ENCODE measurements around the gene COL23A1. TPM values are rescaled to one million over a fixed set of nuclear protein-coding genes. Genes with fewer than 3 reads are reported as not detected.

The COL23A1 gene
- polyA plus RNA-seq, 3 donors = 0.11 to 0.21 TPM; not detected in 1

DNA sequence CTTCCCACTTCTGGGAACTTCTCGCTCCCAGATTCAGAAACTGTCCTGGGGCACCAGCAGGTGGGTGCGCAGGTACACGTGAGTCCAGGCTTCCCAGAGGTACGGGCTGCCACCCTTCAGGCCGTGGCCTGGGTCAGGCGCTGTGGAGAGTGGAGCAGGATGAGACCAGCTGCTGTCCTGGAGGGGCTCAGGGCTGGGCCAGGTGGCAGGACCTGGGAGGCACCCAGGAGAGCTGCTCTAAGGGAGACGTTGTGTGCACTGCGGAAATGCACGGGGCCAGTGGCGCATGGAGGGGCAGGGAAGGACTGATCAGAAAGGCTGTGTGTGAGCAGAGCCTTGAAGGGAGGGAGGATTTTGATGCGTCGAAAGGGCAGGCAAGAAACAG lies 222.5 kb downstream of the COL23A1 start:
- no peaks in the 10 kb centered on the region for H3K36me3 Mint-ChIP-seq
- Histone ChIP-seq H3K9me3 (replicated peaks in 1 of 2; ENCODE audit: control insufficient read depth in 1 of 2, insufficient read depth in 1 of 2, low read length in 2 of 2) (peaks cover 6 to 36% of the 10 kb centered on the region in 2 donors), H3K27ac (ENCODE audit: low read depth in 1 of 2, low read length in 2 of 2) (no peak overlapping the region), H3K79me2 (ENCODE audit: insufficient read depth, low read length) (no peaks in the 10 kb centered on the region), H4K20me1 (ENCODE audit: insufficient read depth, low read length) (no peaks in the 10 kb centered on the region), H3K36me3 (replicated peaks in 1 of 2; ENCODE audit: control insufficient read depth in 1 of 2, insufficient read depth in 2 of 2, low read length in 2 of 2) (no peaks in the 10 kb centered on the region), H3K4me1 (ENCODE audit: control insufficient read depth in 1 of 2, insufficient read depth in 2 of 2, low read length in 2 of 2) (peaks cover 13 to 14% of the 10 kb centered on the region in 2 donors), H3K9ac (ENCODE audit: insufficient read depth, low read length, poor library complexity, severe bottlenecking) (no peak overlapping the region), H3K27me3 (ENCODE audit: control insufficient read depth in 2 of 2, insufficient read depth in 2 of 2, low read length in 2 of 2) (no peaks in the 10 kb centered on the region), H2AFZ (ENCODE audit: insufficient read depth, low read depth, low read length, poor library complexity, severe bottlenecking) (no peak overlapping the region), H3K4me2 (replicated peaks; ENCODE audit: extremely low read depth, low read length, poor library complexity, severe bottlenecking) (no peak overlapping the region), H3K4me3 (replicated peaks in 1 of 3; ENCODE audit: low read depth in 2 of 3, low read length in 3 of 3) (no peak overlapping the region)
- peaks cover 11% of the 10 kb centered on the region for H3K4me1 Mint-ChIP-seq
- 94% methylated on average over 12 of the region's 12 CpGs for WGBS (ENCODE audit: insufficient coverage)
- intact Hi-C loops (cut with micrococcal nuclease) = no loop called here
- H3K9me3 Mint-ChIP-seq = peaks cover 19 to 33% (median 30%) of the 10 kb centered on the region in 7 donors
- DNase-seq = no peak
- H3K4me3 Mint-ChIP-seq = no peak overlapping the region
- TF ChIP-seq, protein P1, sequence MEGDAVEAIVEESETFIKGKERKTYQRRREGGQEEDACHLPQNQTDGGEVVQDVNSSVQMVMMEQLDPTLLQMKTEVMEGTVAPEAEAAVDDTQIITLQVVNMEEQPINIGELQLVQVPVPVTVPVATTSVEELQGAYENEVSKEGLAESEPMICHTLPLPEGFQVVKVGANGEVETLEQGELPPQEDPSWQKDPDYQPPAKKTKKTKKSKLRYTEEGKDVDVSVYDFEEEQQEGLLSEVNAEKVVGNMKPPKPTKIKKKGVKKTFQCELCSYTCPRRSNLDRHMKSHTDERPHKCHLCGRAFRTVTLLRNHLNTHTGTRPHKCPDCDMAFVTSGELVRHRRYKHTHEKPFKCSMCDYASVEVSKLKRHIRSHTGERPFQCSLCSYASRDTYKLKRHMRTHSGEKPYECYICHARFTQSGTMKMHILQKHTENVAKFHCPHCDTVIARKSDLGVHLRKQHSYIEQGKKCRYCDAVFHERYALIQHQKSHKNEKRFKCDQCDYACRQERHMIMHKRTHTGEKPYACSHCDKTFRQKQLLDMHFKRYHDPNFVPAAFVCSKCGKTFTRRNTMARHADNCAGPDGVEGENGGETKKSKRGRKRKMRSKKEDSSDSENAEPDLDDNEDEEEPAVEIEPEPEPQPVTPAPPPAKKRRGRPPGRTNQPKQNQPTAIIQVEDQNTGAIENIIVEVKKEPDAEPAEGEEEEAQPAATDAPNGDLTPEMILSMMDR (IDR thresholded peaks at IDR 0.05) = no peak
- H3K27ac Mint-ChIP-seq = no peak overlapping the region
- peaks cover 1 to 5% (median 2%) of the 10 kb centered on the region in 3 donors for H3K27me3 Mint-ChIP-seq (ENCODE audit: low read depth in 3 of 3)

DNA sequence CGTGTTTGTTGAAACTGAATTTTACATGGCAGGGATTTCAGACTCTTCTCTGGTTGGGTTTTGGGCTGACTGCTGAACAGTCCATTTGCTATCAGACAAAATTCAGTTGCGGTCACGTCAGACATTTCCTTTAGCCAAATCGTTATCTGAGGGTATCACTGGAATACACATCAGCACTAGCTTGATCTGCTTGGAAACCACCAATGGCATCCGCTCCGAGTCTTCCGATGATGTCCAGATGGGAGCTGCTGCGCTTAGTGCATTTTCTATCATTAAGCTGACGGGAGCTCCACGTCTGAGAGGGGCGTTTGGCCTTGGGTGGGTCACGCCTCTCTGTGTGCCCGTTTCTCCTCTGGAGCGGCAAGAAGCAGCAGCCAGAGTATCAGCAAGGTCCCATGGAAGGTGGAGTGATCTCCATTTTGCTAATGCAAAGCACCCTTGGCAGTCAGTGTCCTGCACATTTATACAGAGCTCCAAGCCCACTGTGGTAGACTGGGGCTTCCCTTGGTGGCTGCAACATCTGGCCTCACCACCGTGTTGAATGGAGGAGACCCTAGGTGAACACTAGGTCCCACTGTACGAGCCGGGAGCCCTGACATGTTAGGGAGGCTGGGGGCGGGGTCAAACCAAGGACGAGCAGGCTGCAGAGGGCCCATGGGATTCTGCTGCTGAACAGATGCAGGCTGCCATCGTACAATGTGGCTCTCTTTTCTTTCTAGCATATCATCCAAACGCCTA lies 223.0 kb downstream of the COL23A1 start:
- intact Hi-C loops (cut with micrococcal nuclease) = no loop called here
- Mint-ChIP-seq H3K9me3 (peaks cover 19 to 33% (median 29%) of the 10 kb centered on the region in 7 donors), H3K27ac (peak overlapping the region in 1 of 7 donors; percentile 61), H3K4me1 (peaks cover 11% of the 10 kb centered on the region), H3K27me3 (ENCODE audit: low read depth in 3 of 3) (peaks cover 0 to 5% (median 2%) of the 10 kb centered on the region in 3 donors), H3K4me3 (no peak overlapping the region), H3K36me3 (no peaks in the 10 kb centered on the region)
- H3K9ac ChIP-seq (ENCODE audit: insufficient read depth, low read length, poor library complexity, severe bottlenecking) = no peak overlapping the region
- no peak for DNase-seq
- peaks cover 6 to 36% of the 10 kb centered on the region in 2 donors for H3K9me3 ChIP-seq (replicated peaks in 1 of 2; ENCODE audit: control insufficient read depth in 1 of 2, insufficient read depth in 1 of 2, low read length in 2 of 2)
- H3K27ac ChIP-seq (ENCODE audit: low read depth in 1 of 2, low read length in 2 of 2) = no peak overlapping the region
- WGBS (ENCODE audit: insufficient coverage) = 92% methylated on average over 21 of the region's 21 CpGs
- no peaks in the 10 kb centered on the region for H4K20me1 ChIP-seq (ENCODE audit: insufficient read depth, low read length)
- no peak overlapping the region for H3K4me3 ChIP-seq (replicated peaks in 1 of 3; ENCODE audit: low read depth in 2 of 3, low read length in 3 of 3)
- no peaks in the 10 kb centered on the region for H3K79me2 ChIP-seq (ENCODE audit: insufficient read depth, low read length)
- TF ChIP-seq, protein P1 (IDR thresholded peaks at IDR 0.05) = no peak
- no peaks in the 10 kb centered on the region for H3K36me3 ChIP-seq (replicated peaks in 1 of 2; ENCODE audit: control insufficient read depth in 1 of 2, insufficient read depth in 2 of 2, low read length in 2 of 2)
- no peak overlapping the region for H2AFZ ChIP-seq (ENCODE audit: insufficient read depth, low read depth, low read length, poor library complexity, severe bottlenecking)
- H3K4me1 ChIP-seq (ENCODE audit: control insufficient read depth in 1 of 2, insufficient read depth in 2 of 2, low read length in 2 of 2) = peaks cover 13 to 14% of the 10 kb centered on the region in 2 donors
- H3K4me2 ChIP-seq (replicated peaks; ENCODE audit: extremely low read depth, low read length, poor library complexity, severe bottlenecking) = no peak overlapping the region
- no peaks in the 10 kb centered on the region for H3K27me3 ChIP-seq (ENCODE audit: control insufficient read depth in 2 of 2, insufficient read depth in 2 of 2, low read length in 2 of 2)
